H9 (cell line): Measurements from ENCODE around the gene MYO18B. TPM values are rescaled to one million over a fixed set of nuclear protein-coding genes. Genes with fewer than 3 reads are reported as not detected.

ENCODE experiments used
- DNase-seq: peaks from one replicate; pipeline ENCODE4 v3.0.0-alpha.2; 2017
- H2AFZ ChIP-seq: one replicate; pipeline ENCODE4 v1.6.1; 2013; ENCODE audit warnings: mild to moderate bottlenecking, low read length, control low read depth, moderate library complexity
- H2AK5ac ChIP-seq: 2 replicates; pipeline ENCODE4 v1.6.1; 2013; ENCODE audit warnings: low read length, control low read depth, mixed read lengths; ENCODE audit not compliant: insufficient read length
- H2BK120ac ChIP-seq: one replicate; pipeline ENCODE4 v1.6.1; 2013; ENCODE audit warnings: low read depth, mild to moderate bottlenecking, low read length, control low read depth, inconsistent platforms; ENCODE audit not compliant: poor library complexity, severe bottlenecking
- H2BK12ac ChIP-seq: 2 replicates; pipeline ENCODE4 v1.6.1; 2013; ENCODE audit warnings: low read length, control low read depth, mixed read lengths, low read depth; ENCODE audit not compliant: insufficient read length
- H2BK15ac ChIP-seq: 2 replicates; pipeline ENCODE4 v1.6.1; 2013; ENCODE audit warnings: low read depth, low read length, control low read depth
- H2BK20ac ChIP-seq: one replicate; pipeline ENCODE4 v1.6.1; 2013; ENCODE audit warnings: low read depth, mild to moderate bottlenecking, low read length, control low read depth, inconsistent platforms; ENCODE audit not compliant: poor library complexity, severe bottlenecking
- H2BK5ac ChIP-seq: 2 replicates; pipeline ENCODE4 v1.6.1; 2013; ENCODE audit warnings: low read length, control low read depth, mixed read lengths; ENCODE audit not compliant: insufficient read length
- H3K14ac ChIP-seq: 2 replicates; pipeline ENCODE4 v1.6.1; 2013; ENCODE audit warnings: low read length, control low read depth; ENCODE audit not compliant: insufficient read depth
- H3K18ac ChIP-seq: 2 replicates; pipeline ENCODE4 v1.6.1; 2013; ENCODE audit warnings: low read depth, mild to moderate bottlenecking, mixed read lengths, low read length, control low read depth; ENCODE audit not compliant: insufficient read length
- H3K23ac ChIP-seq: 2 replicates; pipeline ENCODE4 v1.6.1; 2013; ENCODE audit warnings: low read length, control low read depth, mixed read lengths, low read depth; ENCODE audit not compliant: insufficient read length
- H3K23me2 ChIP-seq: 2 replicates; pipeline ENCODE4 v1.6.1; 2013; ENCODE audit warnings: low read depth, mild to moderate bottlenecking, mixed read lengths, low read length, control low read depth; ENCODE audit not compliant: insufficient read length, poor library complexity, severe bottlenecking
- H3K27ac ChIP-seq: 2 replicates; pipeline ENCODE4 v1.5.1; 2013; ENCODE audit warnings: low read length, control low read depth, mixed read lengths, low read depth; ENCODE audit not compliant: insufficient read length
- H3K27me3 ChIP-seq: 2 replicates; pipeline ENCODE4 v1.6.1; 2013; ENCODE audit warnings: low read length, control low read depth, inconsistent platforms; ENCODE audit not compliant: insufficient read depth
- H3K4ac ChIP-seq: 2 replicates; pipeline ENCODE4 v1.6.1; 2013; ENCODE audit warnings: low read depth, mild to moderate bottlenecking, control low read depth, inconsistent platforms, low read length, moderate library complexity
- H3K4me1 ChIP-seq: 2 replicates; pipeline ENCODE4 v1.6.1; 2013; ENCODE audit warnings: low read length, control low read depth, inconsistent platforms; ENCODE audit not compliant: insufficient read depth
- H3K4me2 ChIP-seq: 2 replicates; pipeline ENCODE4 v1.6.1; 2013; ENCODE audit warnings: low read length, control low read depth, mixed read lengths; ENCODE audit not compliant: insufficient read length, insufficient read depth
- H3K56ac ChIP-seq: 2 replicates; pipeline ENCODE4 v1.6.1; 2013; ENCODE audit warnings: low read depth, mild to moderate bottlenecking, mixed read lengths, low read length, control low read depth; ENCODE audit not compliant: insufficient read length
- H3K79me1 ChIP-seq: 2 replicates; pipeline ENCODE4 v1.6.1; 2013; ENCODE audit warnings: low read depth, mild to moderate bottlenecking, moderate library complexity, low read length, control low read depth, inconsistent platforms; ENCODE audit not compliant: insufficient read depth, poor library complexity, severe bottlenecking
- H3K79me2 ChIP-seq: 2 replicates; pipeline ENCODE4 v1.6.1; 2013; ENCODE audit warnings: low read length, control low read depth, inconsistent platforms; ENCODE audit not compliant: insufficient read depth
- H3K9ac ChIP-seq: 2 replicates; pipeline ENCODE4 v1.6.1; 2013; ENCODE audit warnings: low read length, control low read depth, mixed read lengths; ENCODE audit not compliant: insufficient read length; ENCODE audit errors: extremely low read depth
- H3K9me3 ChIP-seq: one replicate; pipeline ENCODE4 v1.6.1; 2013; ENCODE audit warnings: low read depth, low read length, inconsistent platforms; ENCODE audit not compliant: control insufficient read depth
- H3T11ph ChIP-seq: one replicate; pipeline ENCODE4 v1.6.1; 2013; ENCODE audit warnings: mild to moderate bottlenecking, low read length, control low read depth, inconsistent platforms
- H4K20me1 ChIP-seq: one replicate; pipeline ENCODE4 v1.6.1; 2013; ENCODE audit not compliant: control insufficient read depth, insufficient read length, insufficient read depth
- H4K5ac ChIP-seq: 2 replicates; pipeline ENCODE4 v1.6.1; 2013; ENCODE audit warnings: low read depth, mild to moderate bottlenecking, mixed read lengths, low read length, control low read depth; ENCODE audit not compliant: insufficient read length
- H4K8ac ChIP-seq: replicated peaks from 2 replicates; pipeline ENCODE4 v1.6.1; 2013; ENCODE audit warnings: low read length, control low read depth, mixed read lengths, low read depth; ENCODE audit not compliant: insufficient read length
- H4K91ac ChIP-seq: 2 replicates; pipeline ENCODE4 v1.6.1; 2013; ENCODE audit warnings: low read depth, mild to moderate bottlenecking, moderate library complexity, mixed read lengths, low read length, control low read depth; ENCODE audit not compliant: insufficient read length
- H3K27ac Mint-ChIP-seq, 3 experiments: 2 replicates in 2 of 3; 3 replicates in 1 of 3; pipeline ENCODE4 v1.8.0; 2020 to 2021; ENCODE audit warnings: mixed read lengths in 3 of 3, mild to moderate bottlenecking in 1 of 3, moderate library complexity in 1 of 3
- H3K27me3 Mint-ChIP-seq: 2 replicates; pipeline ENCODE4 v1.8.0; 2021; ENCODE audit warnings: low read depth, mild to moderate bottlenecking, moderate library complexity, mixed read lengths
- H3K36me3 Mint-ChIP-seq, 3 experiments: 2 replicates in 2 of 3; 3 replicates in 1 of 3; pipeline ENCODE4 v1.8.0; 2020 to 2021; ENCODE audit warnings: low read depth in 3 of 3, mixed read lengths in 3 of 3; ENCODE audit not compliant: insufficient read depth in 1 of 3
- H3K4me1 Mint-ChIP-seq, 2 experiments: 2 replicates each; pipeline ENCODE4 v1.8.0; 2020; ENCODE audit warnings: mixed read lengths in 2 of 2
- H3K4me3 Mint-ChIP-seq, 2 experiments: 2 replicates in 1 of 2; 3 replicates in 1 of 2; pipeline ENCODE4 v1.8.0; 2020 to 2021; ENCODE audit warnings: mild to moderate bottlenecking in 2 of 2, mixed read lengths in 2 of 2, moderate library complexity in 1 of 2
- H3K9me3 Mint-ChIP-seq, 2 experiments: 2 replicates in 1 of 2; 3 replicates in 1 of 2; pipeline ENCODE4 v1.8.0; 2020; ENCODE audit warnings: mild to moderate bottlenecking in 2 of 2, mixed read lengths in 2 of 2, moderate library complexity in 1 of 2
- WGBS: extraction: QIAGEN DNeasy Blood & Tissue Kit; methylation state at CpG from one replicate; pipeline ENCODE4 v1.1.7; 2013; ENCODE audit warnings: missing lambda C conversion rate, low lambda C conversion rate, mixed read lengths; ENCODE audit not compliant: insufficient read length; ENCODE audit errors: extremely low coverage; 5-methylcytosine and 5-hydroxymethylcytosine counted together
- total RNA-seq: library from RNA; stranded (reverse); gene quantifications from 2 replicates; pipeline ENCODE4 v1.2.1, GENCODE V29; 2021
- TF ChIP-seq, protein P1 (sequence below): fragments of 200-600 bp; sonication (generic); conservative IDR thresholded peaks from 3 replicates; pipeline ENCODE4 v1.8.0; 2021; ENCODE audit warnings: antibody characterized with exemption, mild to moderate bottlenecking

MYO18B gene
- total RNA-seq, 1 experiment from 2014 or later = 0.46 TPM

DNA sequence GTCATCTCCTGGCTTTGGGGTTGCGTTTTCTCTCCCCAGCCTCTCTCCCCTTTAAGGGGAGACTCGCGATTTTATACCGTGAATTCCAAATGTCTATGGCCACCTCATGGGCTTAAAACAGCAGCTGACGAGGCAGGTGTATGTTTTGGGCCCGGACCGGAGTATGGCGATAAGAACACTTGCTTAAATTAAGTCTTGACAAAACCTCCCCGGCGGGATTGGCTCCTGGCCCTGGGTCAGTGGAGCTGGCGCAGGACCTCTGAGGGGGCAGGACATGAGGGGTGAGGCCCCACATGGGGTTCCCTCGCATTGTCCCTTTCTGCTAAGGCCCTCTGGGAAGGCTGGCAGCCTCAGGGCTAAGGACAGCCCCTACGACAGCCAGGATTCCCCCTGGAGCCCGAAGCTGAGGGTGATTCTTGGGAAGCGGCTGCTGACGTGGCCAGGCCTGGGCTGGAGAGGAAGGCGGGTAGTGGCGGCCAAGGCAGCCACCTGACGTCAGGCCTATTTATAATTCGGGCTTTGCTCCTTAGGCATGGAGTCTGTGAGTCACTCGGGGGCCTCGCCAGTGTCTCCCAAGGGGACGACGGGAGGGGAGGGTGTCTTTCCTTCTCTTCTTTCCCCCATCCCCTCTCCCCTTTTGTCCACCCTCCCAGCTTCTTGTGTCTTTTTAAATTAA, 12.7 kb downstream of the MYO18B start:
- no CpG with 5 or more reads among the region's 24 CpGs for WGBS
- no peaks in the 10 kb centered on the region for H3K4me1 Mint-ChIP-seq

More for the DNA sequence above, 12.7 kb downstream of the MYO18B start:
- no peak overlapping the region for H2BK120ac ChIP-seq
- H3K27ac ChIP-seq = no peak overlapping the region
- no peak overlapping the region for H4K91ac ChIP-seq
- H2BK12ac ChIP-seq = no peak overlapping the region
- DNase-seq = no peak
- TF ChIP-seq, protein P1, sequence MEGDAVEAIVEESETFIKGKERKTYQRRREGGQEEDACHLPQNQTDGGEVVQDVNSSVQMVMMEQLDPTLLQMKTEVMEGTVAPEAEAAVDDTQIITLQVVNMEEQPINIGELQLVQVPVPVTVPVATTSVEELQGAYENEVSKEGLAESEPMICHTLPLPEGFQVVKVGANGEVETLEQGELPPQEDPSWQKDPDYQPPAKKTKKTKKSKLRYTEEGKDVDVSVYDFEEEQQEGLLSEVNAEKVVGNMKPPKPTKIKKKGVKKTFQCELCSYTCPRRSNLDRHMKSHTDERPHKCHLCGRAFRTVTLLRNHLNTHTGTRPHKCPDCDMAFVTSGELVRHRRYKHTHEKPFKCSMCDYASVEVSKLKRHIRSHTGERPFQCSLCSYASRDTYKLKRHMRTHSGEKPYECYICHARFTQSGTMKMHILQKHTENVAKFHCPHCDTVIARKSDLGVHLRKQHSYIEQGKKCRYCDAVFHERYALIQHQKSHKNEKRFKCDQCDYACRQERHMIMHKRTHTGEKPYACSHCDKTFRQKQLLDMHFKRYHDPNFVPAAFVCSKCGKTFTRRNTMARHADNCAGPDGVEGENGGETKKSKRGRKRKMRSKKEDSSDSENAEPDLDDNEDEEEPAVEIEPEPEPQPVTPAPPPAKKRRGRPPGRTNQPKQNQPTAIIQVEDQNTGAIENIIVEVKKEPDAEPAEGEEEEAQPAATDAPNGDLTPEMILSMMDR = no peak
- no peak overlapping the region for H2BK15ac ChIP-seq
- H3K4me3 Mint-ChIP-seq = no peak overlapping the region
- H2AFZ ChIP-seq = no peak overlapping the region
- H3K9ac ChIP-seq = no peak overlapping the region
- no peaks in the 10 kb centered on the region for H4K20me1 ChIP-seq
- H3K9me3 Mint-ChIP-seq = peaks cover 0 to 3% of the 10 kb centered on the region in 2 experiments; a peak in 1 of 5 replicates
- H3K23me2 ChIP-seq = no peaks in the 10 kb centered on the region
- no peaks in the 10 kb centered on the region for H3K79me2 ChIP-seq
- no peak overlapping the region; a peak in 1 of 7 replicates for H3K27ac Mint-ChIP-seq
- H3K27me3 ChIP-seq = no peaks in the 10 kb centered on the region
- no peak overlapping the region for H3K4ac ChIP-seq
- H3K9me3 ChIP-seq = no peaks in the 10 kb centered on the region
- H3T11ph ChIP-seq = no peak overlapping the region
- H3K4me1 ChIP-seq = no peaks in the 10 kb centered on the region
- H3K36me3 Mint-ChIP-seq = peaks cover 0 to 2% (median 0%) of the 10 kb centered on the region in 3 experiments; a peak in 1 of 7 replicates
- H3K18ac ChIP-seq = no peak overlapping the region
- H2BK20ac ChIP-seq = no peak overlapping the region
- H4K8ac ChIP-seq = no peak overlapping the region
- no peak overlapping the region for H3K4me2 ChIP-seq
- H3K14ac ChIP-seq = no peak overlapping the region
- H3K56ac ChIP-seq = no peak overlapping the region
- H4K5ac ChIP-seq = no peak overlapping the region
- H2BK5ac ChIP-seq = no peak overlapping the region
- H3K23ac ChIP-seq = no peak overlapping the region
- H3K79me1 ChIP-seq = no peaks in the 10 kb centered on the region
- peaks cover 10% of the 10 kb centered on the region for H3K27me3 Mint-ChIP-seq
- no peak overlapping the region for H2AK5ac ChIP-seq
